CD4-positive, alpha-beta T cell treated with Interleukin-2 at 100 ng/mL for 4 hours (primary cell): Measurements from ENCODE around the gene GPR146.
"Not testable (repeated sequence)": the region's sequence is repeated elsewhere in the genome, so short reads cannot be mapped to it uniquely, and the experiment has no call there.

Experiments
- DNase-seq: peaks from one replicate; pipeline ENCODE4 v3.0.0-alpha.2; 2020; ENCODE audit warnings: low spot score

The GPR146 gene

DNA sequence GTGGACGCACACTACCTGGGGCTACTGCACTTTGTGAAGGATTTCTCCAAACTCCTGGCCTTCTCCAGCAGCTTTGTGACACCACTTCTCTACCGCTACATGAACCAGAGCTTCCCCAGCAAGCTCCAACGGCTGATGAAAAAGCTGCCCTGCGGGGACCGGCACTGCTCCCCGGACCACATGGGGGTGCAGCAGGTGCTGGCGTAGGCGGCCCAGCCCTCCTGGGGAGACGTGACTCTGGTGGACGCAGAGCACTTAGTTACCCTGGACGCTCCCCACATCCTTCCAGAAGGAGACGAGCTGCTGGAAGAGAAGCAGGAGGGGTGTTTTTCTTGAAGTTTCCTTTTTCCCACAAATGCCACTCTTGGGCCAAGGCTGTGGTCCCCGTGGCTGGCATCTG, 14.0 kb downstream of the GPR146 start:
- no peak for DNase-seq

DNA sequence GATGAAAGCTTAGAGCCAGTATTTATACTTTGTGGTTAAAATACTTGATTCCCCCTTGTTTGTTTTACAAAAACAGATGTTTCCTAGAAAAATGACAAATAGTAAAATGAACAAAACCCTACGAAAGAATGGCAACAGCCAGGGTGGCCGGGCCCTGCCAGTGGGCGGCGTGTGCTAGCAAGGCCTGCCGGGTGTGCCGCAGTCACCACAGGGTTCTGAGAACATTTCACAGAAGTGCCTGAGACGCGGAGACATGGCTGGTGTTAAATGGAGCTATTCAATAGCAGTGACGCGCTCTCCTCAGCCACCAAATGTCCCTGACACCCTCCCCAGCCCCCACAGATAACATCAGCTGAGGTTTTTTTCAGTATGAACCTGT, 14.5 kb downstream of the GPR146 start:
- DNase-seq: peak; percentile 47

DNA sequence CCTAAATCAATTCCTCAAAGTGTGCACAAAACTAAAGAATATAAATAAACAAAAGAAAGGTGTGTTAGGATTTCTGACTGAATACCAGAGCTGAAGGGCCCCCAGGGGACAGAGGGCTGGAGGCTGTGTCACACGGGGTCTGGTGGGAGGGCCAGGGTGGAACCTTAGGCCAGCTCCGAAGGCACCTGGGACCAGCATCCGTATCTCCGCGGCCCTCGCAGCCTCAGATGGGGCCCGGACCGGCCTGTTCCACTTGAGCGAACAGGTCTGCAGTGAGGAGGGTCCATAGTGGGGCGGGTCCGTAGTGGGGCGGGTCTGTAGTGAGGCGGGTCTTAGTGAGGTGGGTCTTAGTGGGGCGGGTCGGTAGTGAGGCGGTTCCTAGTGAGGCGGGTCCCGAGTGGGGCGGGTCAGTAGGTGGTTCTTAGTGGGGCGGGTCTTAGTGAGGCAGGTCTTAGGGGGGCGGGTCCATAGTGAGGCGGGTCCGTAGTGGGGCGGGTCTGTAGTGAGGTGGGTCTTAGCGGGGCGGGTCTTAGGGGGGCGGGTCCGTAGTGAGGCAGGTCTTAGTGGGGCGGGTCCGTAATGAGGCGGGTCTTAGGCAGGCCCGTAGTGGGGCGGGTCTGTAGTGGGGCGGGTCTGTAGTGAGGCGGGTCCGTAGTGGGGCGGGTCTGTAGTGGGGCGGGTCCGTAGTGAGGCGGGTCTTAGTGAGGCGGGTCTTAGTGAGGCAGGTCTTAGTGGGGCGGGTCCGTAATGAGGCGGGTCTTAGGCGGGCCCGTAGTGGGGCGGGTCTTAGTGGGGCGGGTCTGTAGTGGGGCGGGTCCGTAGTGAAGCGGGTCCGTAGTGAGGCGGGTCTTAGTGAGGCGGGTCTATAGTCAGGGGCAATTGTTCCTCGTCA, 15.1 kb downstream of the GPR146 start:
- DNase-seq: no peak

DNA sequence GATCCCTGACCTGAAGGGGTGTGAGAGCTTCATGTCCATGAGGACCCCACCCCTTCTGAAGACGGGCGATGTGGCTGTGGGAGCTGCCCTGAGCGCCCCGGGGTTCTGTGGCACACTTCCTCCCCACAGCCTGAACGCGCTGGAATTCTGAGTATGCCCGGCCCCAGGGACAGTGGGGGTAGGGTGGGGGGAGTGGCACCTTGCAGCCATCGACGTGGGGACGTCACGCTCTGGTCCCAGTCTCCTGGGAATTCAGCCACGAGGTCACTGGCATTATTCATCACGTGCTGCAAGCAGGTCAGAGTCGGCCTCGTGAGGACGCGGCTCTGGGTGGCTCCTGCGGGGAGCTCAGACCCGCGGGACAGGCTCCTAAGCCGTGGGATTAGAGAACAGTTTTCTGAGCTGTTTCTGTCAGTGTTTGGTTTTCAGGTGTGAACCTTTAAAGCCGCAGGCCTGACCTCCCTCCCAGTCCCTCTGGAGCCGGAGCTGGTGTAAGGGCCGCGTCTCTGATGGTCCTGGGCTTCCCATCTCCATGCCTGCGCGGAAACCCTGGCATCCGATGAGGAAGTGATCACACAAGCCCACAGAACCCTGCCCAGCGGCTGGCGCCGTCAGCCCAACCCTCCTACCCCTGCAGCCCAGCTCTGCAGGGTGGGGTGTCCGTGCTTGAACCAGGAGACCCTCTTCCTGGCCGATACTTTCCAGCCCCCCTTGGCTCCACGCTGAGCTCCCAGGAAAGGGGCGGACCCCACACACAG, 16.1 kb downstream of the GPR146 start:
- no peak for DNase-seq

DNA sequence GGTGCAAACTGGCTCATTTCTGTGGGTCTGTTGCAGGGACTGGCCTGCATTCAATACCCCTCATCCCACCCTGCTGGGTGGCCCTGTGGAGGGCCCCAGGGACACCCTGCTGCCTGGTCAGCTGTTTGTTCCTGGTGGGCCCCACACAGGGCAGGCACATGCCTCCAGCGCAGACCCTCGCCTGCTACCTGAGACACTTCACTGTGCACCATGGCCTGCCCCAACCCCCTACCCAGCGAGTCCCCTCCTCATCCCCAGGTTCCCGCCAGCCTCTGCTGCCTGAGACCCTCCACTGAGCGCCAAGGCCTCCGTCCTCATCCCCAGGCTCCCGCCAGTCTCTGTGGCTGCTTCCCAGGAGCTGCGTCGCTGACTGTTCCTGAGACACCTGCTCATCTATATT, 16.8 kb downstream of the GPR146 start:
- no peak for DNase-seq

DNA sequence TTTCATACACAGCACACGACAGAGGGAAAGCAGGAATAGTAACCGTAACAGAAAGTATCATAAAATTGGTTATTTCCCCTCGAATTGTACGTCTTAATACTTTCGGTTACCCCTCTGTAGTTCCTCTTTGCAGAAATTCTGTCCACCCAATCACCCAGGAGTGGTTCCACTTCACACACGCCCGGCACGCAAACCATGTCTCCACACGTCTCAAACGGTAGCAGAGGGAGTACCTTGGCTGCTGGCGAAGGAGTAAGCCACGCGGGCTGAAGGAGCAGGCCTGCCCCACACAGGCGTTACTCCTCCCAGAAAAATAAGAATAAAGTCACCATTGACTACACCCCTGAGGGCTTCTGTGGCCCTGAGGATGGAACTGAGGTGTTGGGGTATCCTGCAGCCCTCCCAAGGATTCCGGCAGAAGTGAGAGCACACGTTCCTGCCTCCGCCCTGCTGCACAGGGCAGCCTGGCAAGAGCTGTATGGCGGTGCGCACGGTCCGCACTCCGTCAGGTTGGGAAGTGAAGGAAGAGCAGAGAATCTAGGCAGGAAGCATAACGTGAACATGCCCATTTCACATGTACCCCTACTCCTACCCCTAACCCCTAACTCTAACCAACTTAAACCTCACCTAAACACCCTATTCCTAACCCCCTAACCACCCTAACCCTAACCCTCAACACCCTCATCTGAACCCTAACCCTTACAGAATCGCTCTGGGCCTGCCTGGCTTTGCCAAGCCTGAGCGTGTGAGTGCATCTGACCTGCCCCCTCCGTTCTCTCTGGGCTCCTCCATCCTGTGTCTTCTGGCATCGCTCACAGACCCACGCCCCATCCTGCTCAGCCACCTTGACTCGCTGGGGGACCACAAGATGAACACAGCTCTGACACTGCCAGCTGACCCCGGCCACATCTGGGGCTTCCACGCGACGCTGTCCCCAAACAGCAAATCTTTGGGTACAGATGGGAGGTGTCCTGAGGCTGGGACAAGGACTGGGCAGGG, 18.2 kb downstream of the GPR146 start:
- DNase-seq: no peak

DNA sequence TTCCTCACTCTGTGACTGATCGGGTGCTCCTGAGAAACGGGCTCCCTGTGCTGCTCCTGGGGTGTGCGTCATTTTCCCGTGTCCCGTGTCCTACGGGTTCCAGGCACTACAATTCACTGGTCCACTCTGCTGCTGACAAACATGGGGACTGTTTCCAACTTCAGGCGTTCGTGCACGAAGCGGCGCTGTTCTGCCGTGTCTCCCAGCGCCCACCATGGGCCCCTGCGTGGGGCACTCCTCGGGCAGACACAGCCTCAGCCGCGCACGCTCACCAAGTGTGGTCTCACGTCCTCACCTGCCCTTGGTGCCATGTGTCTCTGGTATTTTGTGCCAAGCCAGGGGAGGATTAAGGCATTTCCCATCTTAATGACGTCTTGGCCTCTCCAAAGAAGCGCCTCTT, 19.0 kb downstream of the GPR146 start:
- DNase-seq: no peak

DNA sequence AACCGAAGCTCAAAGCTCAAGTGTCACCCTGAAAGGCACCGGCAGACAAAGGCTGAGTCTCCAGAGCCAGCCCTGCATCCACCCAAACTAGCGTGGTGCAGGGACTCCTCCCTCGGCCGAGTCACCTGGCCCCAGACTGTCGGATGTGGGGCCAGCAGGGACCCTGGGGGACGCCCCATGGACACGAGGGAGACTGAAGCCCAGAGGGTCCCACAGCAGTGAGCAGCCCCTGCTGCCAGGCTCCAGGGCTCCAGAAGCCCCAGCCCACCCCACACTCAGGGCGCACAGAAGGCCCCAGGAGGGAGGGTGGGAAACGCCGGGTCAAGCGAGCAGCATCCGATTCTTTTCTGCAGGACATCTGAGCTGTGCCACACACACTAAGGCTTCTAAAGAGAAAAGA, 20.2 kb downstream of the GPR146 start:
- DNase-seq: no peak

DNA sequence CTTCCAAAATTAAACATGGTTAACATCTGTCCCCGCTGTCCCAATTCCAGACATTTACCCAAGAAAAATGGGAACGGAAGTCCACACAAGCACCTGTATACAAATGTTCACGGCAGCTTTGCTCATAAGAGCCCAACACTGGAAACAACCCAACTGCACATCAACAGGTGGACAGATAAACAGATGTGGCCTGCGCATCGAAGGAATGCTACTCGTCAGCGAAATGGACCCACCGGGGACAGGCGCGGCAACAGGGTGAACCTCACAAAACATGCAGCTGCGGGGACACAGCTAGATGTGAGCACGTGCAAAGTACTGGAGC, 20.9 kb downstream of the GPR146 start:
- no peak for DNase-seq

DNA sequence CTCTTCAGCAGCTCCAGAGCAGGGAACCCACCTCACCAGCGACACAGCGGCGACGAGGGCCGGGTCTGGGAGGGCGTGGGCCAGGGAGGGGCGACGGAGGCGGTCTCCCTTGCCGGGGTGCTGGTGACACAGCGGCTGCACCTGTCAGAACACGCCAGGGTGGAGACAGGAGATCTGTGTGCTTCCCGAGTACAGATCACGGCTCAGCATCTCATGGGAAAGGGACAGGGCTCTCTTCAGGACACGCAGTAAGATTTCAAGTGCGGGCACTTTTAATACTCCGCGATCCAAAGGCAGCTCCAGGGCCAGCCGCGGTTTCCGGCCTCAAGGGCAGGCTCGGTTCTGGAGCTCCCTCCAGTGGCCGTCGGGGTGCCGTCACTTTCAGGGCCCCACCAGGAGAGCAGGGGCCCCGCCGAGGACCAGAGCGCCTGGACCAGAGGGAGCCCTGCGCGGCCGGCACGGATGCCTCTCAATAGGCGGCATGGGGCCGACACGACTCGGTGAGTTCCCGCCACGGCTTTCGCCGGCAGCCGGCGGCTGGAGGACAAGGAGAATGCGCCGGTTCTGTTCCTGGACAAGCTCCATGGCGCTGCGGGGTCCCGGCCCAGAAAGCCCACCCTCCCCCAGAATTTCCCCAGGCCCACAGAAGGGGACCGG, 21.4 kb downstream of the GPR146 start:
- DNase-seq: peak; percentile 83

DNA sequence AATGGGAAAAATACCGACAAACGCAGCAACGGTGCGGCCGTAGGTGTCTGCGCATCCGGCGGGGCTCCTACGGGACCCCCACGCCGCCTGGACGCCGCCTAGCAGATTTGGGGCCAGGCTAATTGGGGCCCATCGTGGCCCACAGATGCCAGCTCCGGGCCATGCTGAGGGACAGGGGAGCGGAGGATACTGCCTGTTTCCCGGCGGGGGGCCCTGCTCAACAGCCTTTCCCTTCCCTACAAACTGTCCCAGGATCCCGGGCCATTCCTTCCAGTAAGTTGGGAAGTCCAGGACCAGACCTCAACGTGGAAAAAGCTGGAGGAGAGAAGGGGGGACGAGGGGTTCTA, 21.9 kb downstream of the GPR146 start:
- DNase-seq: no peak

DNA sequence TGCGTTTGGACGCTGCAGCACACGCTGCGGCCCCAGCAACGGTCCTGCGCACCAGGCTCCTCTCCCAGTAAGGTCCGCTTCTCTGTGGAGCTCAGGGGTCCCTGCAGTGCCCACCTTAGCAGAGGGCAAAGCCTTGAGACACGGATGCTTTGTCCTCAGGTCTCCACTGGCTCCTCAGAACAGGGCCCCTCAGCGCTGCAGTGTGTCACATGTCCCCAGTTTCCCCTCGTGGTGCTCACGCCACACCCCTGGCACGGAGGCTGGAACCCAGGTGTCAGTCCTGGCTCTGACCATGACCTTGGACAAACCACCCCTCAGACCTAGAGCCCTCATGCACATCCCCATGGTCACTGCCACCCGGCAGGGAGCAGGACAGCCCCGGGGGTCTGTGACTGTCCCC, 23.7 kb downstream of the GPR146 start:
- no peak for DNase-seq

DNA sequence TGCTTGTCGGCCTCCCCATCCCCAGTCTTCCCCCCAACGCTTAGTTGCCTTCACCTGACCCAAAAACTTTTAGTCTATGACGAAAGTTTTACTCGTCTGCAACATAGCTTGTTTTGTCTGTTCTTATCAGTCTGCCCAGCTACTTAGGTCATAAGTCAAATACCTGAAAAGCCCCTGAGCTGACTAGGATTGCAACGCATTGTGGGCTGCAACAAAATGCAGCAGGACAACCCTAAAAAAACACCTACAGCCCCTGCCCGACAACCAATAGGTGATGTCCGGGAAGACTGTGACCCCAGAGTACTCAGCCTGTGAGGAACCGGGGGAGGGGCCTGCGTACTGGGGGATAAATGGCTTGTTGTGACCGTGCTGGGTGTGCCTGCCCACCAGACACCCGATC, 24.3 kb downstream of the GPR146 start:
- no peak for DNase-seq

DNA sequence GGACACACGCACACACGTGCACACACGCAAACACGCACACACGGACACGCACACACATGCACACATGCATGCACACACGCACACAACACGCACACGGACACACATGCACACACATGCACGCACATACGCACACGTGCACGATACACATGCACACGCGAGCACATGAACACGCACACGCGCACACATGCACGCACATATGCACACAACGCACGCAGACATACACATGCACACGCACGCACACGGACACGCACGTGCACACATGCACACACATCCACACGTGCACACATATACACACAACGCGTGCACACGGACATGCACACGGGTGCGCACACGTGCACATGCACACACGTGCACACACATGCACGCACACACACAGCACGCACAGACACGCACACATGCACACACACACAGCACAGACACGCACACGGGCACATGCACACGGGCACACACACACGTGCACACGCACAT, 26.2 kb downstream of the GPR146 start:
- no peak for DNase-seq

DNA sequence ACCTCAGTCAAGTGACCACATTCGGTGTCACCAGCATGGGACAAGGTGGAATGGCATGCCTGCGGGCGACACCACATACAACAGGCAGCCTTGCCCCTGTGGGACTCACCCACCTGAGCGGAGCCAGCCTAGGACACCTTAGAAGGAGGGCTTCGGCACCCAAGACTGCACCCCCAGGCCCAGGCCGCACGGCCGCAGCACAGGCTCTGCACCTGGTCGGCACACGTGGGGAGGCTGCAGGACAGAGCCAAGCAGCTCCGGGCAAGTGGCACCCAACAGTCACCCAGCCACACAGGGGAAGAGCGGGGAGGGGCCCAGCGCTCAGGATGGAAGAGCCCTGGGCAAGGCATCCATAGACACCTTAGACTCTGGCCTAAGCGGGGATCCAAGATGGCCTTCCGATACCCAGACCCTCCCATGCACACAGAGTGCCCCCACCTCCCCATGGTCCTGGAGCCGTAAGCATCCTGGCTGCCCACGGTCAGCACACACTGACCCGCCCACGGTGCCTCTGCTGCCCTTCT, 27.4 kb downstream of the GPR146 start:
- no peak for DNase-seq

DNA sequence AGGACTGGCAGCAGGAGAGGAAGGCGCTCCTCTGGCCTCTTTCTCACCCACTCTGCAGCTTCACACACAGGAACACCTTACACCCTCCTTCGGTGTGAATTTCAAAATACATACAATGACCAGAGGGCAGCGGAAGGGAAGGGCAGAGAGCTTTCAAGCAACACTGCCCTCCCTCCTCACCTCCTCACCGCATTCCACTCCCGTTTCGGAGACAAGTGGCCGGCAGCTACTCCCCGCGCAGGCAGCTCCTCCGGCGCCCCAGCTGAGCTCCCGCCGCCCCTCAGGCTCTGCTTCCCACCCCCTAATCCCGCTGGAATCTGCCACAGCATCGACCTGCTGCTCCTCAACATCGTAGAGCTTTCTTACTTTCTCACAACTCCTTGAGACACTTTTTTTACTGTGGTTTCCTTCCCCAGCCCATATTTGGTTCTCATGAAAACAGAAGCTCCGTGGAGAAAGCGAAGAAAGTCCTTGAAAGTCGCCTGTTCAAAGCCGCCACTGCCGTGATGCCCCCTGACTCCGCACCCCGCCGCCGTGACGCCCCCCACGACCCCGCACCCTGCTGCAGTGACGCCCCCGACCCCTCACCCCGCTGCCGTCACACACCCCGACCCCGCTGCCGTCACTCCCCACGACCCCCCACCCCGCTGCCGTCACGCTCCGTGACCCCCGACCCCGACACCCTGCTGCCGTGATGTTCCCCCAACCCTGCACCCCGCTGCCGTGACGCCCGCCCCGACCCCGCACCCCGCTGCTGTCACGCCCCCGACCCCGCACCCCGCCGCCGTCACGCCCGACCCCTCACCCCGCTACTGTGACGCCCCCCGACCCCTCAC, 29.0 kb downstream of the GPR146 start:
- no peak for DNase-seq

DNA sequence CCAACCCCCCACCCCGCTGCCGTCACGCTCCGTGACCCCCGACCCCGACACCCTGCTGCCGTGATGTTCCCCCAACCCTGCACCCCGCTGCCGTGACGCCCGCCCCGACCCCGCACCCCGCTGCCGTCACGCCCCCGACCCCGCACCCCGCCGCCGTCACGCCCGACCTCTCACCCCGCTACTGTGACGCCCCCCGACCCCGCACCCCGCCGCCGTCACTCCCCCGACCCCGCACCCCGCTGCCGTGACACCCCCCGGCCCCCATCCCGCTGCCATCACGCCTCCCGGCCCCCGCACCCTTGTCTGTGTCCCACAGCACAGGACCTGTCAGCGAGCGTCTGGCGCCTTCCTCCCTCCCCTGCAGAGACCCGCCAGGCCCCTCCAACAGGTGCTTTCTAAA, 29.7 kb downstream of the GPR146 start:
- not testable (repeated sequence) for DNase-seq

DNA sequence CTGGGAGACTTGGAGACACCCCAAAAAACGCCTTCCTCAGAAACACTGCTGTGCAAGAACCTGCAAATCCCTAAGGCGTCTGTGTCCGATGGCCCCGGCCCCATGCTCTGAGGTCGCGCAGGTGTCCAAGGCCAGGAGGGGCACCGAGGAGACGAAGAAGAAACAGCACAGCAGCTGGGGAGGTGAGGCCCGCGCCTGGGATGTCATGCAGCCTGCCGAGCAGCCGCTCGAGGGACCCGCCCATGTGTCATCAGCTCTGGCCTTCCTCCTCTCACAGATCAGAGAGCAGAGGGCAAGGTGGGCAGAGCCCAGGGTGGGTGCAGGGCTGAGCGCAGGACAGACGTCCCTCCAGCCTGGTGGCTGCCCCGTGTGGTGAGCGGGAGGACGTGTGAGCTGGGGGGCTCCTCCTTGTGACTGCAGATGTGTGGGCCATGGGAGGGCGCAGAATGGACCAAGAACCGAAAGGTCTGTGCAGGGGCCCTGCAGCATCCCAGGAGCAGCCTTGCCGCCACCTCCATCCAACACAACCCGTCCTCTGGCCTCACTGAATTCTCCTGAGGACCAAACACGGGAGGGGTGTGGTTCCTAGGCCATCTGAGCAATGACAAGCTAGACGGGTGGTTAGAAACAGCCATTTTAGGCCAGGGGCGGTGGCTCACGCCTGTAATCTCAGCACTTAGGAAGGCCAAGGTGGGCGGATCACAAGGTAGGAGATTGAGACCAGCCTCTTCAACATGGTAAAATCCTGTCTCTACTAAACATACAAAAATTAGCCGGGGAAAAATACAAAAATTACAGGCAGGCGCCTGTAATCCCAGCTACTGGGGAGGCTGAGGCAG, 30.5 kb downstream of the GPR146 start:
- DNase-seq: no peak

DNA sequence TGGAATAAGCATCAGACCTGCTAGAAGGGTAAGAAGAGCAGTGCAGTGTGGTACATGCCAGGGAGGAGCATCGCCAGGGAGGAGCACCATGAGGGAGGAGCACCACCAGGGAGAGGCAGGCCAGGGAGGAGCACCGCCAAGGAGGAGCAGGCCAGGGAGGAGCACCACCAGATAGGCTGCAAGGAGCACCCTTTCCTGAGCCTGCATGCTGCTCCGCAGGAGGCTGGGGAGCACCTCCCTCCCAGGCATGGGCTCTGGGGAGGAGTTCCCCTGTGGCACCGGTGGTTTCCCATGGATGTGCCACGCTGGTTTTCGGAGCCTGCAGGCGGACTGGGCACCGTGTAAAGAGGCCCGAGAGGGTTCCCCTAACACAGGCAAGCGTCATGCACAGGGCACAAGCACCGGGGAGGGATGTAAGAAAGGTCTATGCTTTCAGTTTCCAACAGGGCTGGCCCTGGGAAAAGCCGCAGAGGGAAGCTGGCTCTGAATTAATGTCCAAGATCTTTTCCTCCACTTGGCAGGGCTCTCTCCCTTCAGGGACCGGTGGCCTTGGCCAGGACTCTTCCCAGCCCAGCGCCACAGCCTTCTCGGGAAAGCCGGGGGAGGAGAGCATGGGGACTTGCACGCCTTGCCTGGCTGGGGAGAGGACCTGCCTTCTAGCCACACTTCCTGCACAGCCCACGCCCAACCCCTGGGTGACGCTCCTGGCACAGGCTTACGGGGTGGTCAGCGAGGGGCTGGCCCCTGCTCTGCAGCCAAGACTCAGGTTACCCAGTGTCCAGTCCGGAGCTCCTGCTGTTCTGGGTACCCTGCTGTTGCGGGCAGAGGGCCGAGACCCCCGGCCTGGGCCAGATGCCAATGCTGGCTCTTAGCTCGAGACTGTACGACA, 32.1 kb downstream of the GPR146 start:
- DNase-seq: no peak
